Measurements from ENCODE around the gene CD99L2.

Gene CD99L2

DNA sequence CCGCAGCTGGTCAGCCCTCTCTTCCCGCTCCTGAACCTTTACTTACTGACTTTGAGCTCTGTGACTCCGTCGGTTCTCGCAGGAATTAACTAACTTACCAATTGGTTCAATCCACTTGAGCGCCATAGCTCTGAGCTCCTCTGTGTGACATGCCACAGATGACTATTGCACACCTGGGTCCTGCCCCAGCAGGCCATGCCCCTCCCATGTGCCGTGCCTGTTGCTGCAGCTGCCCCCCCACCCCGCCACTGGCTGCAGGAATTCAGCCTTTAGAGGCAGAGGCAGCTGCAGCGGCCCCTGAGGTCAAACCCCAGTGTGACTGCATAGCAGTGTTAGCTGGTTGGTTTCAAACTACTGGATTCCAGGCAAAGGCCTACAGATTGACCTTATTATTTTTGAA is 134.7 kb downstream of the CD99L2 start:
- DNase-seq (ENCODE audit: low read depth in 2 of 2) = no peak

DNA sequence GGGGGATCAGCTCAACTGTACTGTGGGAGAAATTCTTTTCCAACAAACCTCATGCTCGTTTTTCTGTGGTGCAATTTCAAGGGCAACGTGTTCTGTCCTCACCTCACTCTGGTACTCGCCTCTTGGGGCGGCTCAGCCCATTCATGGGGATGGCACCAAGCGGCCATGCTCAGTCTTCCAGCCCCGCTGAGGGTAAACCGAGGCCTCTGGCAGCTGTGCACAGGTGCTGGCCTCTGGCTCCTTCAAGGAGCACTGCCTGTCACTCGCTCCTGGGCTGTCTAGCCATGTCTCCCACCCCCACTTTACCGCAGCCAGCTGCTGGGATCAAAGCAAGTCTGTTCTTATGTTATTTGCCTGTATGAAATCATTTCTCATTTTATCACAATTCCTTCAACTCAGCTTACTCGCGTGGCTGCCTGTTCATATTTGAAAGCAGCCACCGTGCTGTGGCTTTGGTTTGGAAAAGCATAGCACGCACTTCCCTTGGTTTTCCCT is 135.1 kb downstream of the CD99L2 start:
- no peak for DNase-seq (ENCODE audit: low read depth in 2 of 2)

DNA sequence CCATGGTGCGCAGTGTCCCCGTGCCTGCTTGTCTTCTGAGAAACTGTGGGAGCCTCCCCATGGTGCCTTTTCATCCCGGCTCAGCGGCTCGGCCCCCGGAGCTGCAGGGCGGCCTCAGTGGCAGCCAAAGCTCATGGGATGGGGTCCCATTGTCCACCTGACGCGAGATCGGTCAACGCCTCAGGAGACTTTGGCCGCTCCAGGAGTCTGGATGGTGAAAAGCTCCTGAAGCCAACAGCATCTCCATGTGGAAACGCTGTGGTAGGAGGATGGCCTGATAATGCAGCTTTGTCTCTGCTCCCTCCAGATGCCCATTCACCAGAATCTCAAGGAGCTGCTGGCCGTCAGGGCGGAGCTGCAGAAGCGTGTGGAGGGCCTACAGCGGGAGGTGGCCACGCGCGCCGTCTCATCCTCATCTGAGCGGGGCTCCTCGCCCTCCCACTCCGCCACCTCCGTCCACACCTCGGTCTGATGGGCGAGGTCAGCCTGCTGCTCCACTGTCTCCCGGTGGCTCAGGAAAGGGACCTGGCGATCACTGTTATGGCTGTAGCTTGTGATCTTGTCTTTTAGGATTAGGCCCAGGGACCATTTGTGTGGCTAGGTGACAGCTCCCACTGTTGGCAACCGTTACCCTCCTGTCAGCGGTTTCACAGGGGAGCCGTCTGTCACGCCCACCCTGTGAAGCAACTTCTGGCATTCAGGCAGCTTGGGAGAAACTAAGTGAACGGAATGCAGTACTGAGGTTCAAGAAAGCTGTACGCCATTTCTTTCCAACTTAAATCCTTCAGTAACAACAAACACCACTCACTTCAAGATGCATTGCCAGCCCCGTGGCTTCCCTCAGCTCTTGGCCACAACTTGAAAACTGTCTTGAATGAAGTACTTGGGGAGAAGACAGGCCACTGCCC is 136.0 kb downstream of the CD99L2 start:
- DNase-seq (ENCODE audit: low read depth in 2 of 2) = no peak

- DNase-seq (ENCODE audit: low read depth in 2 of 2) = no peak
Measured at GRCh38 chrX:150761819-150762216, 136.7 kb downstream of the CD99L2 start.

DNA sequence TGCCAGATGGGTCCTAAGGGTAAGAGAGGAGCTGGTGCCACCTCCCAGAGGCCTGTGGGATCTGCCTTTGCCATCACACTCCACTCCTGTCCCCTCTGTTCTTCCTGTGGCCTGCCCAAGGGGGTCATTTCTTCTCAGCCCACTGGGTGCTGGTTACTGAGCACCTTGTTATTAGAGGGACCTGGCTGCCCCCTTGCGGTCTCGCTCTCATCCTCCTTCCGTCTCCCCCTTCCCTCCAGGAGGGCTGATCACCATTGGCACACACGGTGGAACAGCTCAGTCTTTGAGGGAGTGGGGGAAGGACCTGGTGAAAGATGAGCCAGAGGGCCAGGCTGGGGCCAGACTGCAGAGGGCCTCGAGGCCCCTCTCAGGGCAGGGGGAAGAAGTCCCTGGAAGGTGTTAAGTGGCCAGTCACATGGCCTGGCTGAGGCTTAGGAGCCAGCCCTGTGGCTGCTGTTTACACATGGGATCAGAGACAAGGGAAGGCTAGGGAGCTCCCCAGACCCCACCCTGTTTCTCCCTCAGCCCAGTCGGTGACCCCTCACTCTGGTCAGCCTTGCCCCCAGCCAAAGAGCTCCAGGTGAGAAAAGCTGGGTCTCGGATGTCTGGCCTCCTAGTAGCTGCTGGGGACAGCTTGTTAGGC is 137.2 kb downstream of the CD99L2 start:
- DNase-seq (ENCODE audit: low read depth in 2 of 2) = no peak

- no peak for DNase-seq (ENCODE audit: low read depth in 2 of 2)
Measured at GRCh38 chrX:150759568-150760416, 138.7 kb downstream of the CD99L2 start.

GRCh38 chrX:150757371-150757770 is 141.1 kb downstream of the CD99L2 start:
- DNase-seq (ENCODE audit: low read depth in 2 of 2) = no peak

- DNase-seq (ENCODE audit: low read depth in 2 of 2) = no peak
Measured at GRCh38 chrX:150753968-150754367, 144.5 kb downstream of the CD99L2 start.

DNA sequence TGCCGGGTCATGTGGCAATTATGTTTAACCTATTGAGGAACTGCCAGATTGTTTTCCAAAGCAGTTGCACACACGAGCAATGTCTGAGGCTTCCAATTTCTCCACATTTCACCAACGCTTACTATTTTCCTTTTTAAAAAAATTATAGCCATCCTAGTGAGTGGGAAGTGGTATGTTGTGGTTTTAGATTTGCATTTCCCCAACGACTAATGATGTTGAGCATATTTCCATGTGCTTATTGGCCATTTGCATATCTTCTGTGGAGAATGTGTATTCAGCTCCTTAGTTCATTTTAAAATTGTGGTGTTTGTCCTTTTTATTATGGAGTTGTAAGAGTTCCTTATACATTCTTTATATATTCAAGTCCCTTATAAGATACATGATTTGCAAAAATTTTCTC is 145.1 kb downstream of the CD99L2 start:
- DNase-seq (ENCODE audit: low read depth in 2 of 2) = no peak

DNA sequence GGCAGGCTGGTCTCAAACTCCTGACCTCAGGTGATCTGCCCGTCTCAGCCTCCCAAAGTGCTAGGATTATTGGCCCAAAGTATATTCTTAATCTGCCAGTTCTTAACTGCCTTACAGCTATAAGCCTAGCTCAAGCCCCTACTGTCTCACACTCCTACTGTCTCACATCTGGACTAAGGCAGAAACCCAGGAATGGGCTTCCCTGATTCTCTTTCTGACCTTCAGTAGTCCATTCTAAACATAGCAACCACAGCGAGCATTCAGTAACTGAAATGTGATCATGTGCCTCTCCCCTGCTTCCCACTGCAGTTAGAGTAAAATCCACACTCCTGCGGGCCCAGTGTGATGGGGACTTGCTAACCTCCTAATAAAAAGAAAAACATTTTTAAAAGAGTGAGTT is 146.3 kb downstream of the CD99L2 start:
- DNase-seq (ENCODE audit: low read depth in 2 of 2) = no peak

- no peak for DNase-seq (ENCODE audit: low read depth in 2 of 2)
Measured at GRCh38 chrX:150736475-150736874, 162.0 kb downstream of the CD99L2 start.

- peak; percentile 47 to 65 for DNase-seq (ENCODE audit: low read depth in 2 of 2)
Measured at GRCh38 chrX:150731795-150732194, 166.7 kb downstream of the CD99L2 start.

- DNase-seq (ENCODE audit: low read depth in 2 of 2) = no peak
Measured at GRCh38 chrX:150730719-150731118, 167.7 kb downstream of the CD99L2 start.

GRCh38 chrX:150729956-150730355 is 168.5 kb downstream of the CD99L2 start:
- DNase-seq (ENCODE audit: low read depth in 2 of 2) = no peak

DNA sequence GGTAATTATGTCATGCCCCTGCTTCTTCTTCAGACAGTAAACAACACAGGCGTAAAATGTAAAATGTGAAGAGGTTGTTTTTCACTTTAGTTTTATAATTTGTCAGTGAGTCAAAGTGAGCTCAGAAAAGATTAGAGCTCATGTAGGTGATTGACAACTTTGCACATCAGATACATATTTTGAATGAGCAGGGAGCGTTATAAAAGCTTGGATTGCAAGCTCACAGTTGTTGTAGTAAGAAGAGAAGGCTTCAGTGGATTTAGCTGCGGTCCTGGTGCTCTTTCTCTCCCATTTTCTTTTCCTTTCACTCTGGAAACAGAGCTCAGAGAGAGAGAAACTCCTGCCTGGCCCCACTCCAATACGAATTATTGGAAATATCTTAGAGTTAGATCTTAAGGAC is 178.8 kb downstream of the CD99L2 start:
- no peak for DNase-seq (ENCODE audit: low read depth in 2 of 2)
